ENCODE data around the gene PTPRF. TPM values are rescaled to one million over a fixed set of nuclear protein-coding genes. Genes with fewer than 3 reads are reported as not detected.
"Not testable (repeated sequence)": the region's sequence is repeated elsewhere in the genome, so short reads cannot be mapped to it uniquely, and the experiment has no call there.

PTPRF gene
- total RNA-seq, 1 experiment from 2014 or later, result 31.1 TPM

- DNase-seq (ENCODE audit: low read depth), result peak; percentile 87
Observed at GRCh38 chr1:43537423-43538142, 6.9 kb downstream of the PTPRF start.

GRCh38 chr1:43538143-43538487 lies 7.4 kb downstream of the PTPRF start:
- no peak for DNase-seq (ENCODE audit: low read depth)

GRCh38 chr1:43538969-43539368 lies 8.3 kb downstream of the PTPRF start:
- no peak for DNase-seq (ENCODE audit: low read depth)

- DNase-seq (ENCODE audit: low read depth), result no peak
Observed at GRCh38 chr1:43539726-43540434, 9.2 kb downstream of the PTPRF start.

- no peak for DNase-seq (ENCODE audit: low read depth)
Observed at GRCh38 chr1:43540653-43541071, 10.0 kb downstream of the PTPRF start.

- no peak for DNase-seq (ENCODE audit: low read depth)
Observed at GRCh38 chr1:43541141-43541540, 10.5 kb downstream of the PTPRF start.

GRCh38 chr1:43541721-43542401 lies 11.2 kb downstream of the PTPRF start:
- no peak for DNase-seq (ENCODE audit: low read depth)

- no peak for DNase-seq (ENCODE audit: low read depth)
Observed at GRCh38 chr1:43542527-43543458, 12.1 kb downstream of the PTPRF start.

- DNase-seq (ENCODE audit: low read depth), result no peak
Observed at GRCh38 chr1:43543567-43543966, 12.9 kb downstream of the PTPRF start.

- DNase-seq (ENCODE audit: low read depth), result no peak
Observed at GRCh38 chr1:43545339-43545694, 14.6 kb downstream of the PTPRF start.

- DNase-seq (ENCODE audit: low read depth), result peak; percentile 18
Observed at GRCh38 chr1:43545695-43546387, 15.2 kb downstream of the PTPRF start.

GRCh38 chr1:43546388-43547100 lies 15.9 kb downstream of the PTPRF start:
- DNase-seq (ENCODE audit: low read depth), result no peak

GRCh38 chr1:43547538-43548072 lies 16.9 kb downstream of the PTPRF start:
- no peak for DNase-seq (ENCODE audit: low read depth)

- DNase-seq (ENCODE audit: low read depth), result no peak
Observed at GRCh38 chr1:43548285-43549271, 17.9 kb downstream of the PTPRF start.

- not testable (repeated sequence) for DNase-seq (ENCODE audit: low read depth)
Observed at GRCh38 chr1:43549394-43549793, 18.7 kb downstream of the PTPRF start.

GRCh38 chr1:43549921-43550597 lies 19.4 kb downstream of the PTPRF start:
- no peak for DNase-seq (ENCODE audit: low read depth)

- DNase-seq (ENCODE audit: low read depth), result no peak
Observed at GRCh38 chr1:43550598-43551246, 20.0 kb downstream of the PTPRF start.

GRCh38 chr1:43551396-43551888 lies 20.8 kb downstream of the PTPRF start:
- no peak for DNase-seq (ENCODE audit: low read depth)

All from M059J (cell line).